ENCODE data around the gene IL1B. TPM values are rescaled to one million over a fixed set of nuclear protein-coding genes. Genes with fewer than 3 reads are reported as not detected.

The IL1B gene
- polyA plus RNA-seq, 4 donors = 0.56 to 19.0 (median 0.83) TPM

DNA sequence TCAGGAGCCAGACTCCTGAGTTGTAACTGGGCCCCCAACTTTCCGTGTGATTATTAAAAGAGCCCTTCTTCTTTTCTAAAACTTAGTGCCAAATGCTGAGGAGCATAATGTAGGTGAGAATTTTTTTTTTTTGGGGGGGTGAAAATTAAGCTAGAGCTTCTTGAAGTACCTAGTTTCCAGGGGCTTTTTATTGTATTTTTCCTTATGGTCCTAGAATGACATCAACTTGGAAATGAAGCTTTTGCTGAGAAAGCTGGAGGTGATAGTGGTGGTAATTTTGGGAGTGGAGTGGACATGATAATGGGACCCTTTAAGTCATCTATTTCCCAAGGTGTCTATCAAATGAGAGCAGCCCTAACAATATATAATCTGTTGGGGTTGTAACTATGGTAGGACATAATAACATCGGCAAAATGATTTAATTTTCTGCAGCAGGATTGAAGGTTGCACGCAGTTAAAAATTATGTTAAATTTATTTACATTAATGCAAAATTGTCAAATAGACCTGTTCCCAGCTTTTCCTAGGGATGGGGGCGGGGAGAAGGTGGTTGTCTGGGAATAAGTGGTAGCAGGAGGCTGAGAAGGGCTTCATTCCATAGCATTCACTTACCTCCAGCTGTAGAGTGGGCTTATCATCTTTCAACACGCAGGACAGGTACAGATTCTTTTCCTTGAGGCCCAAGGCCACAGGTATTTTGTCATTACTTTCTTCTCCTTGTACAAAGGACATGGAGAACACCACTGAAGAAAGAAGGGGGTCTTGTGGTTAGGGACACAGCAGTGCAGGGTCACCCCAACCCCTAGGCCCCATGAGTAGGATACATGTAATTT, 5.7 kb downstream of the IL1B start:
- no peak for DNase-seq (ENCODE audit: low read depth in 4 of 4, low spot score in 3 of 4)

DNA sequence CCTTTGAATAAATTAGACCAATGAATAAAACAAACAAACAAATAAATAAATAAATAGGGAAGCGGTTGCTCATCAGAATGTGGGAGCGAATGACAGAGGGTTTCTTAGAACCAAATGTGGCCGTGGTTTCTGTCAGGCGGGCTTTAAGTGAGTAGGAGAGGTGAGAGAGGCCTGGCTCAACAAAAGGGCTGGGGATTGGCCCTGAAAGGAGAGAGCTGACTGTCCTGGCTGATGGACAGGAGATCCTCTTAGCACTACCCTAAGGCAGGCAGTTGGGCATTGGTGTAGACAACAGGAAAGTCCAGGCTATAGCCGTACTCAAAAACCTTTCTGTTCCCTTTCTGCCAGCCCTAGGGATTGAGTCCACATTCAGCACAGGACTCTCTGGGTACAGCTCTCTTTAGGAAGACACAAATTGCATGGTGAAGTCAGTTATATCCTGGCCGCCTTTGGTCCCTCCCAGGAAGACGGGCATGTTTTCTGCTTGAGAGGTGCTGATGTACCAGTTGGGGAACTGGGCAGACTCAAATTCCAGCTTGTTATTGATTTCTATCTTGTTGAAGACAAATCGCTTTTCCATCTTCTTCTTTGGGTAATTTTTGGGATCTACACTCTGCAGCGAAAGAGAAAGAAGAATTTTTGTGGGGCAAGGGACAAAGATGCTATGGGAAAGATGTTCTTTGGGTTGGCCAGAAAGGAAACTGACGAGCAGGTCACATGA, 6.5 kb downstream of the IL1B start:
- no peak for DNase-seq (ENCODE audit: low read depth in 4 of 4, low spot score in 3 of 4)

DNA sequence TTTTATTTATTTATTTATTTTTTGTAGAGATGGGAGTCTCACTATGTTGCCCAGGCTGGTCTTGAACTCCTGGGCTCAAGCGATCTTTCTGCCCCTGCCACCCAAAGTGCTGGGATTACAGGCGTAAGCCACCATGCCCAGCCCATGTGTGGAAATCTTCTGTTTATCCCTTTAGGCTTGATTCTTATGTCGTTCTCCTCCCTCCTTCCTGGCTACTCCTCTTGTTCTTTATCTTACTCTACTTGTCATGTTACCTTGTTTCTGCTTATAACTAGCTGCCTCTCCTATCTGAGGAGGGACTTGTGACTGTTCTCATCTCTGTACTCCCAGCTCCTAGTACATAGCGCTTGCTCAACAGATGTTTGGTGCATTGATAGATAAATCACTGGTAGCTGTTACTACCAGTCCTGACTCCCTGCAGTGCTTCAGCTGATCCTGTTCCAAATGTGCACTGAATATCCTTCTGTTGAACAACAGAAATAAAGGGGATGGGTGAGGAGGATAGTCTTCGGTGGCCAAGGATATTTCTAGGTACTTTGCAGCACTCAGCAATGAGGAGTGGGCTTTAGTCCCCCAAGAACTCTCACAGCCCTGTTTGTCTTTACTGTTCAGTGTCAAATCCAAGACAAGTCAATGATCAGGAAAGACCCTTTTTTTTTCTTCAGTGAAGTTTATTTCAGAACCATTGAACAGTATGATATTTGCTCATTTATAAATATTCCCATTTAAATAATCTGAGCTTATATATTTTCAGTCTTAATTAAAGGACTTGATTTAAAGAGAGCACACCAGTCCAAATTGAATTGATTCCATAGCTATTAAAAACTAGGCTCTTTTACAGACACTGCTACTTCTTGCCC, 7.2 kb downstream of the IL1B start:
- no peak for DNase-seq (ENCODE audit: low read depth in 4 of 4, low spot score in 3 of 4)

DNA sequence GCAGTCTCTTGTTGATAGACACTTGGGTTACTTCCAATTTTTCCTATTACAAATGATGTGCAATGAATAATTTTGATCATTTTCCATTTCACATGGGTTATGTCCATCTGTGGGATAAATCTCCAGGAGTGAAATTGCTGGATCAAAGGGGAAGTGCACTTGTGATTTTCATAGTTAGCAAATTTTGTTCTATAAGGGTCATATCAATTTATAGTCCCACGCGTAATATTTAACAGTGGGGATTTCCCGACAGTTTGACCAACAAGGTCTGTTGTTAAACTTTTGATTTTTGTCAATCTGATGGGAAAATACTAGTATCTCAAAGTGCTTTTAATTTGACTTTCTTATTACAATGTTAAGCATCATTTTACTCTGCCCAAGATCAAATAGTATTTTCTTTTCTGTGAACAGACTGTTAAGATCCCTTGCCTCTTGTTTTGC, 8.3 kb downstream of the IL1B start:
- no peak for DNase-seq (ENCODE audit: low read depth in 4 of 4, low spot score in 3 of 4)

DNA sequence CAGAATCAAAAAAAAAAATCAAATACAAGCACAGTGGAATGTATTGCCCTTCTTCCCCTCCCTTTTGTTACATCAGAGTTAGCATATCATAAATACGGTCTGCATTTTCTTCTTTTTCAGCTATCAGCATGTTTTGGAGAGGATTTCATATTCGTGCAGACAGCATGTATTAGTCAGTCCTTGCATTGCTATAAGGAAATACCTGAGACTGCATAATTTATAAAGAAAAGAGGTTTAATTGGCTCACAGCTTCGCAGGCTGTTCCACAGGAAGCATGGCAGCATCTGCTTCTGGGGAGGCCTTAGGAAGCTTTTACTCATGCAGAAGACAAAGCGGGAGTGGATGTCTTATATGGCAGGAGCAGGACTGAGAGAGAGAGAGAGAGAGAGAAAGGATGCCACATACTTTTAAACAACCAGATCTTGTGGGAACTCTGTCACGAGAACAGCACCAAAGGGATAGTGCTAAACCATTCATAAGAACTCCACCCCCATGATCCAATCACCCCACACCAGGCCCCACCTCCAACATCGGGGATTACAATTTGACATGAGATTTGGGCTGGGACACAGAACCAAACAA, 8.9 kb downstream of the IL1B start:
- no peak for DNase-seq (ENCODE audit: low read depth in 4 of 4, low spot score in 3 of 4)

DNA sequence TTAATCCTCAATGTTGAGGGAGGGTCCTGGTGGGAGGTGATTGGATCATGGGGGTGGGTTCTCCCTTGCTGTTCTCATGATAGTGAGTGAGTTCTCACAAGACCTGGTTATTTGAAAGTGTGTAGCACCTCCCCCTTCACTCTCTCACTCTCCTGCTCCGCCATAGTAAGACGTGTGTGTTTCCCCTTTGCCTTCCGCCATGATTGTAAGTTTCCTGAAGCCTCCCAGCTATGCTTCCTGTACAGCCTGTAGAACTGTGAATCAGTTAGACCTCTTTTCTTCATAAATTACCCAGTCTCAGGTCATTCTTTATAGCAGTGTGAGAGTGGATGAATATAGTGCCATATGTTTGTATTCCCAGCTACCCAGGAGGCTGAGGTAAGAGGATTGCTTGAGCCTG, 9.6 kb downstream of the IL1B start:
- no peak for DNase-seq (ENCODE audit: low read depth in 4 of 4, low spot score in 3 of 4)

DNA sequence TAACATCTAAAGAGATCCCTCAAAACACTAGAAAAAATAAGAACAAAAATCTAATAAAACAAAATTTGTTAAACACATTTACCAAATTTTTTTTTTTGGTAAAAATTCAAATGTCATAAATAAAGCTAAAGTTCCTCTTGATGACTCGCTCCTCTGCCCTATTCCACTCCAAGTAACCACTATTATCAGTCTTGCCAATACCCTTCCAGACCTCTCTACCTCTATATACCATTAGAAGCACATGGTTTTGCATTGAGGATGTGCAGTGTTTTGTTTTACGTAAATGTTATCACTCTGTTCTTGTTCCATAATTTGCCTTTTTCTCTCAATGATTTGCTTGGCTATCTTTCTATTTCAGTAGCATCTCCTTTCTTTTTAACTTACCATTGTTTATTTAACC, 10.9 kb downstream of the IL1B start:
- no peak for DNase-seq (ENCODE audit: low read depth in 4 of 4, low spot score in 3 of 4)

DNA sequence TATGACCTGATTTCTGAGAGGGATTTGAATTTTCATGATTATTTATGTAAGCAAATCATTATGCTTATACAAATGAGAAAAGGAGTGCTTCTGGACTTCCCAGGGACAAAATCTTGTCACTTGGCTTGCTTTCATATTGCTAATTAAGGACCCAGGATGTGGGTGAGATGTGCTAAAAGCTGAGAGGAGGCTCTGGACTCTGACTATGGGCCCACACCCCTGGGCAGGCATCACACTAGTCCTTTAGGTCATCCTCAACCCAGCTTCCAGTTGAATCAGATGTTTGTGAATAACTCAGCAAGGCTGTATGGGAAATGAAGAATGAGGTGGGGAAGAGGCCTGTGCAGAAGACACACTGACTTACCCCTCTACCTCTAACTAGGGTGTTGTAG, 11.9 kb downstream of the IL1B start:
- DNase-seq (ENCODE audit: low read depth in 4 of 4, low spot score in 3 of 4) = no peak

DNA sequence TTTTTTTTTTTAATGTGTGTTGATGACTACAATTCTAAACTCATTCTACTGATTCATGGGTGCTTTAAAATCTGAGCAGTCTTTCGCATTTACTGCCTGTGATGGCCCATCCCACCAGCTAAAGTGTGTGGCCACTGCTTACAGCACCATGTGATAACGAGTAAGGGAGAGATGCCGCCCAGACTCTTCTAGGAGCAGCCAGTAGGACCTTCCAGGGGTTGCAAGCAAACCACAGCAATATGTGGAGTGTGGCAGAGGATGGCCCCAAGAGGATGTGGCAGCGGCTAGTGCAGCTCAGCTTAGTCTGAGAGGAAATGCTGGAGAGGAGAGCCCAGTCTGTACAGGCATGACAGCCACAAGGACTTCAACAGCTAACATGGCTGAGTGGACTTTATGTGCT, 14.9 kb downstream of the IL1B start:
- no peak for DNase-seq (ENCODE audit: low read depth in 4 of 4, low spot score in 3 of 4)

DNA sequence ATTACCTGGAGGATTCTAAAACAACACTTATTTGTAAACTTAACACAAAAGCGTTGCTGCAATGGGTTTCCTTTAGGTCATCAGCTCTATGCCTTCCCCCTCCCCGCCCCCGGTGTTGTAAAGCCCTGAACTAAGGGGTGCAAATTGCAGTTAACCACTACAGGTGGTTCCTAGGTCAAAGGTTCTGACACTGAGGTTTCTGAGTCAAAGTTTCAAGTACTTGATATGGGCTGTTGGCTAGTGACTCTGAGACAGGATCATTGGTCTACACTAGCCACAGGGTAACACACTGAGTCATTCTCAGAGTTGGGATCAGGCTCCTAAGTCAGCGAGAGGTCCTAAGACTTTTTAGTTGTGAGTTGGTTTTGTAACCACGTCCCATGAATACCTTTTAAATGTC, 15.4 kb downstream of the IL1B start:
- no peak for DNase-seq (ENCODE audit: low read depth in 4 of 4, low spot score in 3 of 4)

DNA sequence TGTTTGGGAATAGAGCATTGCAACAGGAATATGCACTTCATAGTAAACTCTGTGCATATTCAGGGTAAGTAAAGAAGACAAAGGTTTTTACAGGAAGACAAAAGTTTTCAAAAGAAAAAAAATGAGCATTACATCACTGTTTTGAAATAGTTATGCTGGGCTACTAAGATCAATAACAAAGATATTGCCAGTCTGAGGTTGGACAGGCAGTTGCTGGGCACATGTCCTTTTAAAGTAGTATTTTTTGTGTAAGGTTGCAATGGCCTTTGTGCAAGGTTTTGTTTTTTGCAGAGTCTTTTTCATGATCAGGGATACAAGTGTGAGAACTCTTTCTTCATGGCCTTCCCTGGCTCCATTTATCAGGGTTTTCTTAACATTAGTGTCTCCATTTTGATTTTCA, 16.2 kb downstream of the IL1B start:
- DNase-seq (ENCODE audit: low read depth in 4 of 4, low spot score in 3 of 4) = no peak

DNA sequence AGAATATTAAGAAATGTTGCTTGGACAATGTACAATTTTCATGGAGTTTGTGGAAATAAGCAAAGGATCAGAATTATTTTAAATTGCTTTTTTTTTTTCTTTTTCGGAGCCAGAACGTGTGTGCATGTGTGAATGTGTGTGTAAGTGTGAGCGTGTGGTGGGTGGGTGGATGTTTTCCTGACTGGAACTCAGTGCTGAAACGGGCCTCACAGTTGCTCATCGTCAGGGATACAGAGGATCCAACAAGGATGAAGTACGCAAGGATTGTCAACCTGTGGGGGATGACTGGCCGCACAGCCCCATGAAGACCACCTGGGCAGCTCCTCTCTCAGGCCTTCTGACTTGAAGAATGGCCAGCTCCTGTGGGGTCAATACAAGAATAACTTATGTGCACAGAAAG, 17.5 kb downstream of the IL1B start:
- no peak for DNase-seq (ENCODE audit: low read depth in 4 of 4, low spot score in 3 of 4)

DNA sequence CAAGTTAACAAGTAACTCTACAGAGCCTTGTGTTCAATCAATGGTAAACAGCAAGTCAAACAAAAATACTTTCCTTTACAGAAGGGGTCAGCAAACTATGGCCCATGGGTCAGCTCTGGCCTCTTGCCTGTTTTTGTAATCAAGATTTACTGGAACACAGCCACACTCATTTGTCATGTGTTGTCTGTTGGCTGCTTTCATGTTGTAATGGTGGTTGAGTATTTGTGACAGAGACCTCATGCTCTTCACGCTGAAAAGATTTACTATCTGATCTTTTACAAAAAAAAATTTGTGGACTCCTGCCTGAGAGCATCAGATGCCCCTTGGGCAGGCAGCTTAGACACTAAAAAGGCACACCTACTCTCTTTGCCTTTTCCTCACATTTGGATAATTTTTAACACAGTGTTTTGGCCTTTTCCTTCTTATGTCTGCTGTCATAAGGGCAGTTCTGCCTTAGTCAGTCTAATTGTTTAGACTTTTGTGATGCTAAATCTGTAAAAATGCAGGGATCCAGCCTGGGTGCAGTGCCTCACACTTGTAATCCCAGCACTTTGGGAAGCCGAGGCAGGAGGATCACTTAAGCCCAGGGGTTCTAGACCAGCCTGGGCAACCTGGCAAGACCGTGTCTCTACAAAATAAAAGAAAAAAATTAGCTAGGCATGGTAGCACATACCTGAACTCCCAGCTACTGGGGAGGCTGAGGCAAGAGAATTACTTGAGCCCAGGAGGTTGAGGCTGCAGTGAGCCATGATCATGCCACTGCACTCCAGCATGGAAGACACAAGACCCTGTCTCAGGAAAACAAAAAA, 18.3 kb downstream of the IL1B start:
- no peak for DNase-seq (ENCODE audit: low read depth in 4 of 4, low spot score in 3 of 4)

DNA sequence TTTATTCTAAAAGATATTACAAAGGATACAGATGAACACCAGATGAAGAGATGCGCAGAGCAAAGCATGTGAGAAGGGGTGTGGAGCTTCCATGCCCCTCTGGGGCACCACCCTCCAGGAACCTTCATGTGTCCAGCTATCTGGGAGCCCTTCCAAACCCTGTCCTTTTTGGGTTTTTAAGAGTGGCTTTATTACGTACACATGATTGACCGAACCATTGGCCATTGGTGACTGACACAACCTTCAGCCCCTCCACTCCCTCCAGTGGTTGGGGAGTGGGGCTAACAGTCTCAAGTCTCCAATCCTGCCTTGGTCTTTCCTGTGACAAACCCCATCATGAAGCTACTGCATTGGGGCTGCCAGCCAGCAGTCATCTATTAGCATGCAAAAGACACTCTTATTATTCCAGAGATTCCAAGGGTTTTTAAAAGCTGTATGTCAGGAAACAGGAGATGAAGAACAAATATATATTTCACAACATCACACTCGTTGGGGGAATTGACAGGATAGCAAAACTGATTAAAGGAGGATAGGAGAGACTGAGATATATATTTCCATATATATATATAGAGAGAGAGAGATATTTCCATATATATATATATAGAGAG, 19.4 kb downstream of the IL1B start:
- DNase-seq (ENCODE audit: low read depth in 4 of 4, low spot score in 3 of 4) = no peak

DNA sequence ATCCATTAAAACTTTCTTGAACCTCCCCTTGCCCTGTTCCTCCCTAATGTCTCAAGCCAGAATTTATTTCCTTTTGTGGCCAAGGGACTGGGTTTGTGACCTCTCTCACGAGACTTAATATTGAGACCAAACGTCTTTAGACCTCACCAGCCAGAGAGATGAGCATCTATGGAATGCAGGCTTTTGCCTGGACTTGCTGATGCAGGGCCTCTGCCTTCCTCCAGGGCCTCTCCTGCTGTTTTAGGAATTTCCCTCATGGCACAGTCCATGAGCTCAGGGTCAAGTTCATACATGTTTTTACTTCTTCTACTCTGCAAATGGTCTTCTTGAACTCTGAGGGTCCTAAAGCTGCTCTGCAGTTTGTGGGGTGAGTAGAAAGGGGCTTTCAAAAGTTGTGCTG, 22.3 kb downstream of the IL1B start:
- DNase-seq (ENCODE audit: low read depth in 4 of 4, low spot score in 3 of 4) = no peak

DNA sequence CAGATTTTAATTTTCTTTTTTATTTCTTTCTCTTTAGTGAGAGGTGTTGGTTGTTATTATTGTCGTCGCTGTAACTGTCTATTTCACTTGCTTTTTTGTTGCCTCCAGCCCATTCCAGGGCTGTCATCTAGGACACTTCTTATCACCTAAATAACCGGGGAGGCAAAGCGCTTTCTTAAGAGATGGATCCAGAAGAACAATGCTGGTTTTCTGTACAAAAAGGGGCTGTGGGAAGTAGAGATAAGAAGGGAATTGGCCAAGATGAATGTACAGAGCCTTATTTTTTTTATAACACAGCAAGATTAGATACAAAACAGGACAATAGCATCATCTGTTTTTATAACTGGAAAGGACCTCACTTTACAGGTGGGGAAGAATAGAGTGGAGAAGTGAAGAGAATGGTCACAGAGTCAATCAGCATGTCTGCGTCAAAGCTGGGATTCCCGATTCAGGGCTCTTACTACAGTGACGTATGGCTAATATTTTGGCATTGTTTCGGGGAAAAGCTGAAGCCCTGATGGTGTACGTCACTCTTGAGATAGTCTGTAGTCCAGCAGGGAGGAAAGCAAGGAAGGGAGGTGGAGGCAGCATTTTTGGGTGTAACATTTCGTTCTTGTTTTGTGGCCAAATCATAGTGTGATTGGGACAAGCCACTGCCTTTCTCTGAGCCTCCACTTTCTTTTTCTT, 23.2 kb downstream of the IL1B start:
- no peak for DNase-seq (ENCODE audit: low read depth in 4 of 4, low spot score in 3 of 4)

DNA sequence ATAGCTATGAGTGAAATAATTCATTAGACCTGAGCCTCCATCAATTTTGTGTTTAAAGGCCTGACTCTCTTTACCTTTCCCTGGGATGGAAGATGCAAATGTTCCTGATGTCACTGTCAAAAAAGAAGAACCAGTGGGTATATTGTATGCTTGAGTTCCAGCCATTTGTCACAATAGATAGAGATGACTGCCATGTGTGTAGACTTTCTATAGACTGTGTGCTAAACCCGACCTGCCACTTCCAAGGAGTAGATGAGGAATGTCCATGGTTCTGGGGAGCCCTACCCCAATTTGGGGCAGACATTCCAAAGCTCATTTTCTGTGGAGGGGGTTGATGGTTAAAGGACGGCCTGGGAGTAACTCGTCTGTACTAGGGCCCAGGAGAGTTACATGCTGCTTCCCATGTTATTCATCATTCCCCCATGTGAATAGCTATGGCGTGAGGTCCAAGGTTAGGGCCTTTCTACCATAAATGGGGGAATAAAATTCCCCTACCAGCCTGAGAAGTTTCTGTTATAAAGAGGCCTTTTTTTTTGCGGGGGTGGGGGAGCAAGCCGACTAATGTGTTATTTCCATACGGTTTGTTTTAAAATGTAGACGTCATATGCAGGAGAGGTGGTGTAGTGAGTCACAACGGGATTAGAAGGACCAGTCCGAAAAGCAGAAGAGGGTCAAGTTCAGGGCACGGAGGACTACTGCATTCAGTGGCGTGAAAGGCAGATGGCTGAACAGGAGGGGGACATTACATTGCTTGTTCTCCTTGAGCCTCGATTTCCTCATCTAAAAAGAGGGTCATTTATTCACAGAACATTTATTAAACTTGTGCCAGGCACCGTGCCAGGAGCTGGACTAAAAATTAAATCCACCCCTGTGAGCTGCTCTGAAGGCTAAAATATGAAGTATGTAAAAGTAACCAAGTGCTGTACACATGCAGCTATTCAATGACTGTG, 24.0 kb downstream of the IL1B start:
- no peak for DNase-seq (ENCODE audit: low read depth in 4 of 4, low spot score in 3 of 4)

DNA sequence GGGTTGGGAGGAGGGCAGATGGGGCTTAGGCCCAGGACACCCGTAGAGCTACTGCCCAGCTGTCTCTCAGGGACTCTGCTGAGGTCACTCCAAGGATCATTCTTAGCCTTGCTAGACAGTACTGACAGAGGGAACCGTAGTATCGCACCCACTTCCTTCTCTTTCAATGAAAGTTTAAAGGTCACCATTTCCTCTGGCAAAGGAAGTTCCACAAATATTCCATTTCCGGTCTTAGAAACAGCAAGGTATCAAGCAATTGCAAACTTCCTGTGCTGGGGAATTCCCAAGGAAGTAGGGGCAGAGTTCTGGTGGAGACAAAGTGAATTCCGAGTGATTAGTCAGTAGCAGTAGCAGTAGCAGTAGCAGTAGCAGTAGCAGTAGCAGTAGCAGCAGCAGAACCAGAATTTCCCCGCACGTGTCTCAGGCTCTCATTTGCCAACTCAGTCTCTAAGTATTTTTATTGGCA, 24.7 kb downstream of the IL1B start:
- DNase-seq (ENCODE audit: low read depth in 4 of 4, low spot score in 3 of 4) = no peak

Data from left renal pelvis (tissue), 4 donors.